Measurements from ENCODE around the gene CA10. TPM values are rescaled to one million over a fixed set of nuclear protein-coding genes. Genes with fewer than 3 reads are reported as not detected.

Gene CA10
- total and polyA plus RNA-seq, 2 donors (not counting 3 experiments of a cell fraction or from before 2014, with no cell fraction given), result not detected

DNA sequence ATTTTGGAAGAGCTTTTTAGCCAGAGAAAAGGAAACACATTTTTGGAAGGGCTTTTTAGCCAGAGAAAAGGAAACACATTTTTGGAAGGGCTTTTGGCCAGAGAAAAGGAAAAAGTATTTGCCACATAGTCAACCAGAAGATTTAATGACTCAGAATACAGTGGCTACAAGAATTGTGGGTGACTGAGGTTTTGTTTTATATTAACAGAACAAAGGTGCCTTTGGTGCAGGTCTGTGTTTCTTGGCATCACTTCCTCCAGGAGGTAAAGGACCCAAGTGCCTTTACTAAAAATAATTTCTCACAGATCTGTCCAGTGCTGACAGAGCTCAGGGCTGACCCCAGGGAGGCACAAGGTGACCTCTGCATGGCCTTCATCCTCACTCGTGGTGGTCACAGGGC is 363.1 kb downstream of the CA10 start:
- no TSS peak for BruUV-seq (replicated peaks)
- CTCF ChIA-PET, result no interaction called here
- FAIRE-seq (no peak), DNase-seq (ENCODE audit: low read depth, low spot score) (no peak)
- intact Hi-C loops (cut with micrococcal nuclease) (no loop called here), dilution Hi-C loops (cut with MboI; ENCODE audit: extremely low pct_ligation_motif_present, low sequenced_read_pairs) (no loop called here)
- no peak for TF ChIP-seq FOS (IDR thresholded peaks at IDR 0.05; ENCODE audit: borderline replicate concordance, insufficient read depth, low read length)
- TF ChIP-seq POLR2A (IDR thresholded peaks at IDR 0.05; ENCODE audit: low read depth, low read length), result no peak
- no peak for TF ChIP-seq GATA2 (IDR thresholded peaks at IDR 0.05; ENCODE audit: insufficient read depth, insufficient read length, low read depth, low read length)
- TF ChIP-seq EZH2 (IDR thresholded peaks at IDR 0.05; ENCODE audit: borderline replicate concordance, low read depth, low read length, severe bottlenecking), result no peak
- TF ChIP-seq, protein P1, sequence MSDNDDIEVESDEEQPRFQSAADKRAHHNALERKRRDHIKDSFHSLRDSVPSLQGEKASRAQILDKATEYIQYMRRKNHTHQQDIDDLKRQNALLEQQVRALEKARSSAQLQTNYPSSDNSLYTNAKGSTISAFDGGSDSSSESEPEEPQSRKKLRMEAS (IDR thresholded peaks at IDR 0.05; ENCODE audit: insufficient read depth, insufficient read length), result no peak
- no peak for TF ChIP-seq JUN (IDR thresholded peaks at IDR 0.05; ENCODE audit: borderline replicate concordance, insufficient read depth, insufficient read length, low read depth)
- no peak for TF ChIP-seq MYC (IDR thresholded peaks at IDR 0.05; ENCODE audit: low read depth, low read length)
- no peak for TF ChIP-seq POLR2AphosphoS5 (IDR thresholded peaks at IDR 0.05; ENCODE audit: insufficient read depth, low read depth, low read length)
- TF ChIP-seq, protein P2, sequence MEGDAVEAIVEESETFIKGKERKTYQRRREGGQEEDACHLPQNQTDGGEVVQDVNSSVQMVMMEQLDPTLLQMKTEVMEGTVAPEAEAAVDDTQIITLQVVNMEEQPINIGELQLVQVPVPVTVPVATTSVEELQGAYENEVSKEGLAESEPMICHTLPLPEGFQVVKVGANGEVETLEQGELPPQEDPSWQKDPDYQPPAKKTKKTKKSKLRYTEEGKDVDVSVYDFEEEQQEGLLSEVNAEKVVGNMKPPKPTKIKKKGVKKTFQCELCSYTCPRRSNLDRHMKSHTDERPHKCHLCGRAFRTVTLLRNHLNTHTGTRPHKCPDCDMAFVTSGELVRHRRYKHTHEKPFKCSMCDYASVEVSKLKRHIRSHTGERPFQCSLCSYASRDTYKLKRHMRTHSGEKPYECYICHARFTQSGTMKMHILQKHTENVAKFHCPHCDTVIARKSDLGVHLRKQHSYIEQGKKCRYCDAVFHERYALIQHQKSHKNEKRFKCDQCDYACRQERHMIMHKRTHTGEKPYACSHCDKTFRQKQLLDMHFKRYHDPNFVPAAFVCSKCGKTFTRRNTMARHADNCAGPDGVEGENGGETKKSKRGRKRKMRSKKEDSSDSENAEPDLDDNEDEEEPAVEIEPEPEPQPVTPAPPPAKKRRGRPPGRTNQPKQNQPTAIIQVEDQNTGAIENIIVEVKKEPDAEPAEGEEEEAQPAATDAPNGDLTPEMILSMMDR (IDR thresholded peaks at IDR 0.05; ENCODE audit: extremely low read depth in 1 of 2, insufficient read depth in 1 of 2, low read depth in 1 of 2, low read length in 2 of 2), result no peak
- Histone ChIP-seq H3K27ac (ENCODE audit: insufficient read depth, low read depth, low read length) (no peak overlapping the region), H3K4me3 (replicated peaks in 1 of 3; ENCODE audit: insufficient read depth in 1 of 3, low read depth in 1 of 3, low read length in 3 of 3) (no peak overlapping the region), H3K9me1 (replicated peaks; ENCODE audit: control insufficient read depth, extremely low read depth, insufficient read depth, low read length) (no peaks in the 10 kb centered on the region), H3K4me2 (ENCODE audit: insufficient read depth, low read length) (no peak overlapping the region), H4K20me1 (replicated peaks; ENCODE audit: control insufficient read depth, extremely low read depth, insufficient read depth, low read length) (no peaks in the 10 kb centered on the region), H3K27me3 (ENCODE audit: control insufficient read depth in 2 of 2, insufficient read depth in 2 of 2, low read length in 2 of 2) (no peaks in the 10 kb centered on the region), H3K9ac (replicated peaks; ENCODE audit: extremely low read depth, insufficient read depth, low read length) (no peak overlapping the region), H3K4me1 (ENCODE audit: control insufficient read depth, extremely low read depth, insufficient read depth, low read length) (no peaks in the 10 kb centered on the region), H3K79me2 (ENCODE audit: control insufficient read depth, insufficient read depth, low read length) (no peaks in the 10 kb centered on the region), H3K36me3 (ENCODE audit: control insufficient read depth in 2 of 2, extremely low read depth in 1 of 2, insufficient read depth in 2 of 2, low read length in 2 of 2) (no peaks in the 10 kb centered on the region), H2AFZ (ENCODE audit: low read depth, low read length) (no peak overlapping the region), H3K9me3 (replicated peaks; ENCODE audit: control insufficient read depth, insufficient read depth, low read length) (no peaks in the 10 kb centered on the region)
- POLR2A ChIA-PET, result no interaction called here
